SJCRH30 (cell line): ENCODE data around the gene SMARCA1. TPM values are rescaled to one million over a fixed set of nuclear protein-coding genes. Genes with fewer than 3 reads are reported as not detected.

Source experiments
- DNase-seq, 2 experiments: peaks; one replicate each; pipeline ENCODE4 v3.0.0-alpha.2; 2015 to 2020
- H3K27ac ChIP-seq: fragments of 250-450 bp; sonication (Bioruptor Pico); 2 replicates; pipeline ENCODE4 v1.5.1; 2020; ENCODE audit warnings: mild to moderate bottlenecking, moderate library complexity
- H3K27me3 ChIP-seq: fragments of 250-450 bp; sonication (Bioruptor Pico); 2 replicates; pipeline ENCODE4 v1.5.1; 2020; ENCODE audit warnings: mild to moderate bottlenecking, moderate library complexity
- H3K36me3 ChIP-seq: fragments of 250-450 bp; sonication (Bioruptor Pico); 2 replicates; pipeline ENCODE4 v1.5.1; 2020; ENCODE audit warnings: mild to moderate bottlenecking, moderate library complexity
- H3K4me1 ChIP-seq: fragments of 250-450 bp; sonication (Bioruptor Pico); 2 replicates; pipeline ENCODE4 v1.5.1; 2020; ENCODE audit warnings: mild to moderate bottlenecking, moderate library complexity
- H3K4me3 ChIP-seq: fragments of 250-450 bp; sonication (Bioruptor Pico); 2 replicates; pipeline ENCODE4 v1.5.1; 2020; ENCODE audit warnings: mild to moderate bottlenecking, moderate library complexity
- H3K9me3 ChIP-seq: fragments of 250-450 bp; sonication (Bioruptor Pico); replicated peaks from 2 replicates; pipeline ENCODE4 v1.5.1; 2020; ENCODE audit warnings: mild to moderate bottlenecking, moderate library complexity
- total RNA-seq: library from RNA; depleted of rRNA; stranded (reverse); fragments of >200 nt; shearing (Covaris generic); gene quantifications from 2 replicates; pipeline ENCODE4 v1.2.3, GENCODE V29; 2014; rRNA removed

SMARCA1 gene
- total RNA-seq, 1 experiment from 2014 or later: 82.0 TPM

DNA sequence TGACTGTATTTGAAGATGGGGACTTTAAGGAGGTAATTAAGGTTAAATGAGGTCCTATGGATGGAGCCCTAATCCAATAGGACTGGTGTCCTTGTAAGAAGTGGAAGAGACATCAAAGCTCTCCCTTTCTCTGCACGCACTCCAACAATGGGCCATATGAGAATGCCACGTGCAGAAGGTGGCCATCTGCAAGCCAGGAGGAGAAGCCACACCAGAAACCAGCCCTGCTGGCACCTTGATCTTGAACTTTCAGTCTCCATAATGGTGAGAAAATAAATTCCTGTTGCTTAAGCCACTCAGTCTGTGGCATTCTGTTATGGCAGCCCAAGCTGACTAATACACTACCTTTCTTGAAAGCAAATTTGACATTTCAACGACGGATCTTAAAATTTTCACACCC lies 73.2 kb downstream of the SMARCA1 start:
- Histone ChIP-seq H3K9me3 (no peaks in the 10 kb centered on the region), H3K27ac (no peak overlapping the region), H3K4me1 (no peaks in the 10 kb centered on the region), H3K27me3 (no peaks in the 10 kb centered on the region), H3K36me3 (no peaks in the 10 kb centered on the region), H3K4me3 (no peak overlapping the region)
- no peak for DNase-seq

DNA sequence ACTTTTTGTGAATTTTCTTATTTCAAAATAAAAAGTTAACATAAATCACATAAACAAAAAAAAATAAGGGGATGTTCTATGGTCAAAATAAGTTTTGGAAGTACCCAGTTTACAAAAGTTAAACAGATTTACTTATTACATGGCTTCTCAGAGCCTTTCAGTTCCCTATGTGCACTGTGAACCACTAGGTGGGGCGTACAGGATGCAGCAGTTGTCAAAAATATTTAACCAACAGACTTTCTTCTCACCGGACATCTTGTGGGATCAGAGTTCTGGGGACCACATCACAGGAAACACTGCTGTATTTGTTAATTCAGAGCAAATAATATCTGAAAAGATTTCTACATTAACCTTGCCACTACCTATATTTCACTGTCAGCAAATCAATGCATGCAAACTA lies 74.1 kb downstream of the SMARCA1 start:
- no peaks in the 10 kb centered on the region for H3K27me3 ChIP-seq
- H3K27ac ChIP-seq: no peak overlapping the region
- H3K4me3 ChIP-seq: no peak overlapping the region
- no peaks in the 10 kb centered on the region for H3K4me1 ChIP-seq
- no peak for DNase-seq
- H3K9me3 ChIP-seq: no peaks in the 10 kb centered on the region
- no peaks in the 10 kb centered on the region for H3K36me3 ChIP-seq

GRCh38 chrX:129445436-129445835 lies 77.9 kb downstream of the SMARCA1 start:
- no peak overlapping the region for H3K27ac ChIP-seq
- H3K4me3 ChIP-seq: no peak overlapping the region
- no peaks in the 10 kb centered on the region for H3K4me1 ChIP-seq
- no peaks in the 10 kb centered on the region; the same call in 1 of the 2 replicates for H3K36me3 ChIP-seq
- no peak for DNase-seq
- no peaks in the 10 kb centered on the region for H3K27me3 ChIP-seq
- H3K9me3 ChIP-seq: no peaks in the 10 kb centered on the region

GRCh38 chrX:129433945-129434344 lies 89.3 kb downstream of the SMARCA1 start:
- no peaks in the 10 kb centered on the region for H3K9me3 ChIP-seq
- no peaks in the 10 kb centered on the region for H3K4me1 ChIP-seq
- H3K36me3 ChIP-seq: no peaks in the 10 kb centered on the region
- no peak overlapping the region for H3K27ac ChIP-seq
- no peaks in the 10 kb centered on the region for H3K27me3 ChIP-seq
- H3K4me3 ChIP-seq: no peak overlapping the region
- no peak for DNase-seq

GRCh38 chrX:129433461-129433860 lies 89.8 kb downstream of the SMARCA1 start:
- H3K27me3 ChIP-seq: no peaks in the 10 kb centered on the region
- no peaks in the 10 kb centered on the region for H3K9me3 ChIP-seq
- no peaks in the 10 kb centered on the region for H3K36me3 ChIP-seq
- no peak for DNase-seq
- H3K4me3 ChIP-seq: no peak overlapping the region
- H3K4me1 ChIP-seq: no peaks in the 10 kb centered on the region
- no peak overlapping the region for H3K27ac ChIP-seq

DNA sequence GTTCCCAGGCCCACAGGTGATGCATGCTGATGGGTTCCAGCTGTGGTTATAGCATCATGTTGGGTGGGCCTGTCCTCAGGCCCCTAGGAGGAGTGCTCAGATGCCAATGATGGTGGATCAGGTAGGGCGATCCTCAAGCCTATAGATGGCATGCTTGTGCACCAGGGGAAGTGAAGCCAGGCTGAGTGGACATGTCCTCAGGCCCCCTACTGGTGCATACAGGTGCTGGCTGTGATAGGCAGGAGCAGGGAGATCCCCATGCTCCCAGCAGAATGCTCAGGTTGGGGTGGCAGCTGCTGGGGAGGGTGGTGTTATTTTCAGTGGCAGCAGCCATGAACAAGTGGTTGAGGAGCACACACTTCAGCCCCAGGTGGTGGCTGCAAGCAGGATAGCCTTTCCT lies 96.0 kb downstream of the SMARCA1 start:
- Histone ChIP-seq H3K9me3 (no peaks in the 10 kb centered on the region), H3K4me1 (no peaks in the 10 kb centered on the region), H3K36me3 (no peaks in the 10 kb centered on the region), H3K27me3 (no peaks in the 10 kb centered on the region), H3K27ac (no peak overlapping the region), H3K4me3 (no peak overlapping the region)
- DNase-seq: no peak

GRCh38 chrX:129423191-129423590 lies 100.1 kb downstream of the SMARCA1 start:
- Histone ChIP-seq H3K4me1 (no peaks in the 10 kb centered on the region), H3K27ac (no peak overlapping the region), H3K9me3 (no peaks in the 10 kb centered on the region), H3K27me3 (no peaks in the 10 kb centered on the region), H3K36me3 (no peaks in the 10 kb centered on the region), H3K4me3 (no peak overlapping the region)
- no peak for DNase-seq

- Histone ChIP-seq H3K27ac (no peak overlapping the region), H3K36me3 (no peaks in the 10 kb centered on the region), H3K4me1 (no peaks in the 10 kb centered on the region), H3K9me3 (no peaks in the 10 kb centered on the region), H3K4me3 (no peak overlapping the region), H3K27me3 (no peaks in the 10 kb centered on the region)
- no peak for DNase-seq
Measured at GRCh38 chrX:129404670-129405008, 118.7 kb downstream of the SMARCA1 start.

- no peaks in the 10 kb centered on the region for H3K27me3 ChIP-seq
- H3K36me3 ChIP-seq: no peaks in the 10 kb centered on the region
- no peak overlapping the region for H3K4me3 ChIP-seq
- no peak overlapping the region for H3K27ac ChIP-seq
- no peaks in the 10 kb centered on the region for H3K4me1 ChIP-seq
- DNase-seq: no peak
- no peaks in the 10 kb centered on the region for H3K9me3 ChIP-seq
Measured at GRCh38 chrX:129403974-129404669, 119.2 kb downstream of the SMARCA1 start.

Other genes with a start within 250 kb of the SMARCA1 start
- gene OCRL, start 16.8 kb upstream of the SMARCA1 start, total RNA-seq: 14.5 and 17.7 TPM in 2 replicates
- gene APLN, start 131.5 kb upstream of the SMARCA1 start, total RNA-seq: 0.73 and 0.81 TPM in 2 replicates
- 0.14 and 0.25 TPM in 2 replicates for gene XPNPEP2, start 215.5 kb upstream of the SMARCA1 start, total RNA-seq